ENCODE data around the gene SH3PXD2A. TPM values are rescaled to one million over a fixed set of nuclear protein-coding genes. Genes with fewer than 3 reads are reported as not detected.
A peak's percentile ranks its signal among the peaks of the same experiment; 100 is the strongest.

The SH3PXD2A gene
- total RNA-seq, 1 experiment from 2014 or later = 0.07 TPM

DNA sequence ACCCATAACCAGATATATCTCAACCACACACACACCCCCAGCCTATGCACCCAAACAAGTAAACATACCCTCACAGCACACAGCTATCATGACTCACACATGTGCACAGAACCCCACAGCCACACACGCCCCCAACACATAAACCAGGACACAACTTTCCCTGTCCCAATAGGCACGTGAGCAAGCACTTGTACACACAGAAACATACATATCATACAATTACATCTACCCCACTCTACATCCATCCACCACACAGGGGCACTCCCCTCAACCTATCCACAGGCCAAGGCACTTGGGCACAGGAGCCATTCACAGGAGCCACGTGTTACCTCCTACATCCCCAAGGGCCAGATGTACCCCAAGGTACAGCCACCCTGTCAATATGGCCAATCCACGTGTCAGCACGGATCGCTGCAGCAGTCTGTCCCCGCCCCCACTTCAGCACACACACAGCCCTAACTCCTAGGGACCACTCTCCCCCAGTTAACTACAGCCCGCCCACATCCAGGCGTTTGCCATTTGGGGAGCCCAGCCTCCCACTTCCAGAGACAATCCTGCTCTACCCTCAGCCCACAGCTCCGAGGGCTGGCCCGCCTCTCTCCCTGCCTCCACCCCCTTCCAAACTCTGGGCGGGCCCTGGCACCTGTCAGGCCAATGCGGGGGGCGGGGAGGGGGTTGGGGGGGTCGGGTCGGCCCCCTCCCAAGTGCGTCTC lies 163.5 kb downstream of the SH3PXD2A start:
- peak; percentile 49 for DNase-seq
- Histone ChIP-seq H2AFZ (ENCODE audit: low read length) (no peak overlapping the region), H3K9me3 (ENCODE audit: low read length) (no peaks in the 10 kb centered on the region), H3K9me2 (replicated peaks; ENCODE audit: insufficient read depth, low read length) (no peaks in the 10 kb centered on the region), H4K20me1 (ENCODE audit: insufficient read depth, low read depth, low read length) (no peaks in the 10 kb centered on the region), H3K4me2 (ENCODE audit: low read depth, low read length, poor library complexity, severe bottlenecking) (peak overlapping the region; percentile 68), H3K79me2 (ENCODE audit: low read length) (no peaks in the 10 kb centered on the region), H3K4me3 (ENCODE audit: low read length) (no peak overlapping the region), H3K27ac (ENCODE audit: low read length) (no peak overlapping the region), H3K27me3 (ENCODE audit: low read length) (no peaks in the 10 kb centered on the region), H3K9ac (ENCODE audit: low read length) (no peak overlapping the region), H3K36me3 (ENCODE audit: insufficient read depth, low read length) (no peaks in the 10 kb centered on the region), H3K4me1 (ENCODE audit: low read length) (peaks cover 13% of the 10 kb centered on the region)

DNA sequence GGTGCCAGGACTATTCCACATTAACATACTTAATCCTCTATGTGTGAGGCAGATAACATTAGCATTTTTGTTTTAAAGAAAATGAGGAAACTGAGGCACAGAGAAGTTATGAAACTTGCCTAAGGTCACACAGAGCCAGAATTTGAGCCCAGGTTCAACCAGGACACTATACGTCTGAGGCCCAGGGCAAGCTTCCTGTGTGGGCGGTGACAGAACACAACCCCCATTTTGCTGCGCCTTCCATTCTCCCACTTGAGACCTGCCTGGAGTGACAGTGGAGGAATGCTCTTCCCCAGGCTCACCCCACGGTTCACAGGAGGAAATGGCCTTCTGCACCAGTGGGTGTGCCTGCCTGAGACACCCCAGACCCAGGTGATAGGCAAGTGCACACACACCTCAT lies 164.1 kb downstream of the SH3PXD2A start:
- Histone ChIP-seq H3K9me3 (ENCODE audit: low read length) (no peaks in the 10 kb centered on the region), H3K27ac (ENCODE audit: low read length) (no peak overlapping the region), H4K20me1 (ENCODE audit: insufficient read depth, low read depth, low read length) (no peaks in the 10 kb centered on the region), H3K4me3 (ENCODE audit: low read length) (no peak overlapping the region), H3K36me3 (ENCODE audit: insufficient read depth, low read length) (no peaks in the 10 kb centered on the region), H3K9me2 (replicated peaks; ENCODE audit: insufficient read depth, low read length) (no peaks in the 10 kb centered on the region), H3K27me3 (ENCODE audit: low read length) (no peaks in the 10 kb centered on the region), H3K79me2 (ENCODE audit: low read length) (no peaks in the 10 kb centered on the region), H2AFZ (ENCODE audit: low read length) (no peak overlapping the region), H3K4me2 (ENCODE audit: low read depth, low read length, poor library complexity, severe bottlenecking) (no peak overlapping the region), H3K4me1 (ENCODE audit: low read length) (peaks cover 13% of the 10 kb centered on the region), H3K9ac (ENCODE audit: low read length) (no peak overlapping the region)
- DNase-seq = no peak

DNA sequence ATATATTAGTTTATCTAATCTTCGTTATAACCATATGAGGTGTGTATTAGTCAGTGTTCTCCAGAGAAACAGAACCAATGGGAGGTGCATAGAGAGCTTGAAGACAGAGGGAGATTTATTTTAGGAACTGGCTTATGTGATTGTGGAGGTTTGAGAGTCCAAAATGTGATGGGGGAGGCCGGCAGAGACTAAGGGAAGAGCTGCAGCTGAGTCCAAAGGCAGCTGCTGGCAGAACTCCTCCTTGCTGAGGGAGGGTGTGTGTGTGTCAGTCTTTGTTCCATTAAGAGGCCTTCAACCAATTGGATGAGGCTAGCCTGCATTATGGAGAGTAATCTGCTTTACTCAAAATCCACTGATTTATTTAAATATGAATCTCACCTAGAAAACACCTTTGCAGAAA lies 165.1 kb downstream of the SH3PXD2A start:
- Histone ChIP-seq H3K9me3 (ENCODE audit: low read length) (no peaks in the 10 kb centered on the region), H3K79me2 (ENCODE audit: low read length) (no peaks in the 10 kb centered on the region), H3K36me3 (ENCODE audit: insufficient read depth, low read length) (no peaks in the 10 kb centered on the region), H3K4me1 (ENCODE audit: low read length) (peaks cover 13% of the 10 kb centered on the region), H3K9me2 (replicated peaks; ENCODE audit: insufficient read depth, low read length) (no peaks in the 10 kb centered on the region), H3K9ac (ENCODE audit: low read length) (no peak overlapping the region), H4K20me1 (ENCODE audit: insufficient read depth, low read depth, low read length) (no peaks in the 10 kb centered on the region), H2AFZ (ENCODE audit: low read length) (no peak overlapping the region), H3K4me2 (ENCODE audit: low read depth, low read length, poor library complexity, severe bottlenecking) (no peak overlapping the region), H3K27me3 (ENCODE audit: low read length) (no peaks in the 10 kb centered on the region), H3K27ac (ENCODE audit: low read length) (no peak overlapping the region), H3K4me3 (ENCODE audit: low read length) (no peak overlapping the region)
- DNase-seq = no peak

DNA sequence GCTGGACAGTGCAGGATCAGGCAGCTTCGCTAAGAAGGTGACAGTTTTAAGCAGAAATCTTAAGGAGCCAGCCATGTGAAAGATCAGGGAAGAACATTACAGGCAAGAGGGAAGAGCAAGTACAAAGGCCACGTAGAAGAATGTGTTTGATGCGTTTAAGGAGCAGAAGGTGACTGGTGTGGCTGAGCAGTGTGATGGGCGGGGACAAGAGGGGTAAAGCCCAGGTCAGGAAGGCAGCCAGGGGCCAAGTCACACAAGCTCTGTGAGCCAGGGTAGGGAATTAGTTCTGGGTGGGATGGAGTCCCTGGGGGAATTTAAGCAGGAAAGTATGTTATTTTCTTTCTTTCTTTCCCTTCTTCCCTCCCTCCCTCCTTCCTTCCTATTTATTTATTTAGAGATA lies 166.9 kb downstream of the SH3PXD2A start:
- no peaks in the 10 kb centered on the region for H3K9me3 ChIP-seq (ENCODE audit: low read length)
- no peak overlapping the region for H2AFZ ChIP-seq (ENCODE audit: low read length)
- H3K9ac ChIP-seq (ENCODE audit: low read length) = no peak overlapping the region
- no peak overlapping the region for H3K4me2 ChIP-seq (ENCODE audit: low read depth, low read length, poor library complexity, severe bottlenecking)
- H3K36me3 ChIP-seq (ENCODE audit: insufficient read depth, low read length) = no peaks in the 10 kb centered on the region
- no peak overlapping the region for H3K27ac ChIP-seq (ENCODE audit: low read length)
- H3K27me3 ChIP-seq (ENCODE audit: low read length) = no peaks in the 10 kb centered on the region
- no peaks in the 10 kb centered on the region for H3K79me2 ChIP-seq (ENCODE audit: low read length)
- H3K9me2 ChIP-seq (replicated peaks; ENCODE audit: insufficient read depth, low read length) = no peaks in the 10 kb centered on the region
- H4K20me1 ChIP-seq (ENCODE audit: insufficient read depth, low read depth, low read length) = no peaks in the 10 kb centered on the region
- H3K4me3 ChIP-seq (ENCODE audit: low read length) = no peak overlapping the region
- H3K4me1 ChIP-seq (ENCODE audit: low read length) = peaks cover 12% of the 10 kb centered on the region
- DNase-seq = no peak

DNA sequence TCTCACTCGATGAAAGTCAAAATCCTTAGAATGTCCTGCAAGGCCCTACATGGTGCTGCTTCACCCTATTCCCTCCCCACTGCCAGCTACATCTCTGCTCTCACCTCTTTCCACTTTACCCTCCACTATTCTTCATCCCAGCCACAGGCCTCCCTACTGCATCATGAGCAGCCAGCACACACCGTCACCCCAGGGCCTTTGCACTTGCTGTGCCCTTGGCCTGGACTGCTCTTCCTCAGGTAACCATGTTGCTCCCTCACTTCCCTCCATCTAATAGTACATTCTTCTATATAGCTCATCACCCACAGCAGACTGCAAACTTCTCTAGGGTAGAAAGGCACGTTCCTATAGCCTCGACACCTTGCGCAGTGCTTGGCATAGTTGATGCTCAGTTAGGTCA lies 167.7 kb downstream of the SH3PXD2A start:
- H3K4me1 ChIP-seq (ENCODE audit: low read length) = peaks cover 7% of the 10 kb centered on the region
- H3K4me3 ChIP-seq (ENCODE audit: low read length) = no peak overlapping the region
- H4K20me1 ChIP-seq (ENCODE audit: insufficient read depth, low read depth, low read length) = no peaks in the 10 kb centered on the region
- no peaks in the 10 kb centered on the region for H3K9me2 ChIP-seq (replicated peaks; ENCODE audit: insufficient read depth, low read length)
- DNase-seq = no peak
- no peak overlapping the region for H3K27ac ChIP-seq (ENCODE audit: low read length)
- no peak overlapping the region for H3K9ac ChIP-seq (ENCODE audit: low read length)
- H3K36me3 ChIP-seq (ENCODE audit: insufficient read depth, low read length) = no peaks in the 10 kb centered on the region
- H3K9me3 ChIP-seq (ENCODE audit: low read length) = no peaks in the 10 kb centered on the region
- H3K4me2 ChIP-seq (ENCODE audit: low read depth, low read length, poor library complexity, severe bottlenecking) = no peak overlapping the region
- H2AFZ ChIP-seq (ENCODE audit: low read length) = no peak overlapping the region
- H3K27me3 ChIP-seq (ENCODE audit: low read length) = no peaks in the 10 kb centered on the region
- H3K79me2 ChIP-seq (ENCODE audit: low read length) = no peaks in the 10 kb centered on the region

DNA sequence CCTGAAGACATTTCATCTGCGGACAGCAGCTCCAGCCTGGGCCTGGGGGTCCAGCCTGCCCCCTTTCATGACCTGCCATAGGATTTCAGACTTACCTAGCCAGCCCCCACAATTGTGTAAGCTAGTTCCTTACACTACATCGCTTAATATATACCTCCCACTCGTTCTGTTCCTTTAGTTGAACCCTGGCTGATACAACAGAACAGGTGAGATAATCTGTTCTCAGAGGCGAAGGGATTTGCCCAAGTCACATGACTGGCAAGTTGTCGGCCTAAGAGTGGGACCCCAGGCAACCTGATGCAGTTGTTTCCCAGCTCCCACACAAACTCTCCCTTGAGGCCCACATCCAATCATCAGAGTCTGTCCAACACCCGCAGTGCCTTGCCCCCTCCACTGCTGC lies 168.2 kb downstream of the SH3PXD2A start:
- H4K20me1 ChIP-seq (ENCODE audit: insufficient read depth, low read depth, low read length) = no peaks in the 10 kb centered on the region
- H3K4me3 ChIP-seq (ENCODE audit: low read length) = no peak overlapping the region
- H3K36me3 ChIP-seq (ENCODE audit: insufficient read depth, low read length) = no peaks in the 10 kb centered on the region
- H3K4me1 ChIP-seq (ENCODE audit: low read length) = peaks cover 3% of the 10 kb centered on the region; the same call in 1 of the 2 replicates
- no peaks in the 10 kb centered on the region for H3K9me3 ChIP-seq (ENCODE audit: low read length)
- no peak overlapping the region for H3K27ac ChIP-seq (ENCODE audit: low read length)
- no peaks in the 10 kb centered on the region for H3K79me2 ChIP-seq (ENCODE audit: low read length)
- no peak for DNase-seq
- no peaks in the 10 kb centered on the region for H3K27me3 ChIP-seq (ENCODE audit: low read length)
- no peak overlapping the region for H3K9ac ChIP-seq (ENCODE audit: low read length)
- H3K4me2 ChIP-seq (ENCODE audit: low read depth, low read length, poor library complexity, severe bottlenecking) = no peak overlapping the region
- H2AFZ ChIP-seq (ENCODE audit: low read length) = no peak overlapping the region
- H3K9me2 ChIP-seq (replicated peaks; ENCODE audit: insufficient read depth, low read length) = no peaks in the 10 kb centered on the region

DNA sequence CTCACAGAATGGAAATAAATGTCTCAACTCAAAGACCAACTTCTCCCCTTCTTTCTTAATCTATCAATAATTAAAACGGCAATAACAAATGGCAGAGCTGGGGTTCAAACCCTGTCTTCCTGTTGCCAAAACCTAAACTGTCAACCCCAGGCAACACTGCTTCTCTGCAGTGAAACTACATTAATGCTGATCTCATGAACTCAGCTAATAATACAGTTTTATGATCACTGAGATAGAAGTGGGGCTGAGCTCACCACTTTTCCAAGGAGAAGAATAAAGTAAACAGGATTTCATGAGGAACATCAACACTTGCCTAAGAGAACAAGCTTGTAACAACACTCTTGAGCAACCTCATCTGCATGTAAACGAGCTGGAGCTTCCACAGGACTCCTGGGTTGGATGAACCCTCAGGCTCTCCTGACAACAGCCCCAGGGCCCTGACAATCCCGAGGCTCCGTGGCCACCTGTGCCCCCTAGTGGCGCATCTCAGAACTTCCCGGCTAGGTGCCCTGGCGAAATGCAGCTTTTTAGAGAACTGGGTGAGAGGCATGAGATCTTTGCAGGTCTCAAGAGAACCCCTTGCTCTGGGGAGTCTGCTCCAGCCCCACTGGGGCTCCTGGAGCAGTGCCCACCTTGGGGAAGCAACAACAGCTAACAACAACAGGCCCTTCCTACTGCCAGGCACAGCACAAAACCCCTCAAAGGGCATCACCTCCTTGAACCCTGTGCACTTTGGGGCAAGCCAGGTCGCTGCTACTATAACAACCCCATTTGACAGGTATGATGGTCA lies 169.3 kb downstream of the SH3PXD2A start:
- Histone ChIP-seq H4K20me1 (ENCODE audit: insufficient read depth, low read depth, low read length) (no peaks in the 10 kb centered on the region), H3K27me3 (ENCODE audit: low read length) (no peaks in the 10 kb centered on the region), H3K36me3 (ENCODE audit: insufficient read depth, low read length) (no peaks in the 10 kb centered on the region), H3K9me3 (ENCODE audit: low read length) (no peaks in the 10 kb centered on the region), H3K27ac (ENCODE audit: low read length) (no peak overlapping the region), H3K9ac (ENCODE audit: low read length) (no peak overlapping the region), H3K4me3 (ENCODE audit: low read length) (no peak overlapping the region), H2AFZ (ENCODE audit: low read length) (no peak overlapping the region), H3K9me2 (replicated peaks; ENCODE audit: insufficient read depth, low read length) (no peaks in the 10 kb centered on the region), H3K79me2 (ENCODE audit: low read length) (no peaks in the 10 kb centered on the region), H3K4me1 (ENCODE audit: low read length) (no peaks in the 10 kb centered on the region), H3K4me2 (ENCODE audit: low read depth, low read length, poor library complexity, severe bottlenecking) (no peak overlapping the region)
- peak; percentile 89 for DNase-seq

DNA sequence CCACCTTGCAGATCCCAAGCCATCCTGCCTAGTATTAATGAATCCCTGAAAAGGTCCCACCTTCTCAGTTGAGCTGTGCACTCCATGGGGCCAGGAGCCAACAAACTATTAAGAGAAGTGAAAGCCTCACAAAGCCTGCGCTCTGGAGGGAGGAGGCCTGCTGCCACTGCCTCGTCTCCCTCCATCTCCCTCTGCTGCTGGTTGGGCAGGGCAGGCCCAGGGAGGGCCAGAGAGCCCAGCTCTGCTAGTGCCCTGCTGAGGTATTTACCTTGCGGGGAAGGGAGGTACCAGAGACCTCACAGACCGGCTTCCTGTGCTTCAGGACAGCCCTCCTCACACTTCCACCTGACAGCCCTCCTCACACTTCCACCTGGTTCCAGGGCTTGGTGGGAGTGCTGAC lies 171.5 kb downstream of the SH3PXD2A start:
- Histone ChIP-seq H3K36me3 (ENCODE audit: insufficient read depth, low read length) (no peaks in the 10 kb centered on the region), H3K9ac (ENCODE audit: low read length) (no peak overlapping the region), H3K27ac (ENCODE audit: low read length) (no peak overlapping the region), H4K20me1 (ENCODE audit: insufficient read depth, low read depth, low read length) (no peaks in the 10 kb centered on the region), H2AFZ (ENCODE audit: low read length) (no peak overlapping the region), H3K4me2 (ENCODE audit: low read depth, low read length, poor library complexity, severe bottlenecking) (no peak overlapping the region), H3K9me3 (ENCODE audit: low read length) (no peaks in the 10 kb centered on the region), H3K9me2 (replicated peaks; ENCODE audit: insufficient read depth, low read length) (no peaks in the 10 kb centered on the region), H3K4me1 (ENCODE audit: low read length) (no peaks in the 10 kb centered on the region), H3K27me3 (ENCODE audit: low read length) (no peaks in the 10 kb centered on the region), H3K4me3 (ENCODE audit: low read length) (no peak overlapping the region), H3K79me2 (ENCODE audit: low read length) (no peaks in the 10 kb centered on the region)
- DNase-seq = no peak

All from Karpas-422 (cell line).